Left lung (tissue), 10 donors: ENCODE measurements around the gene TRIM62. TPM values are rescaled to one million over a fixed set of nuclear protein-coding genes. Genes with fewer than 3 reads are reported as not detected.
"Not testable (repeated sequence)": the region's sequence is repeated elsewhere in the genome, so short reads cannot be mapped to it uniquely, and the experiment has no call there.

Source experiments
- ATAC-seq: fragments of 200-7000 bp; cut with Tn5 transposase; one replicate; pipeline ENCODE4 v1.9.1; 2020; ENCODE audit warnings: moderate library complexity
- DNase-seq, 4 donors: peaks; one replicate each; pipeline ENCODE4 v3.0.0-alpha.2; 2013 to 2020
- H3K27ac ChIP-seq, 2 donors: fragments of 200-600 bp; sonication (generic) in 1 of 2; one replicate each; pipeline versions ENCODE4 v1.5.0 to v1.8.0; 2020 to 2021
- H3K27me3 ChIP-seq, 2 donors: fragments of 200-600 bp; sonication (generic) in 1 of 2; one replicate each; pipeline versions ENCODE4 v1.5.0 to v1.8.0; 2020 to 2021
- H3K36me3 ChIP-seq, 2 donors: fragments of 200-600 bp; sonication (generic) in 1 of 2; one replicate each; pipeline versions ENCODE4 v1.5.0 to v1.8.0; 2020 to 2021
- H3K4me1 ChIP-seq, 2 donors: fragments of 200-600 bp; one replicate each; pipeline ENCODE4 v1.8.0; 2021
- H3K4me3 ChIP-seq, 2 donors: fragments of 200-600 bp; sonication (generic) in 1 of 2; one replicate each; pipeline versions ENCODE4 v1.5.0 to v1.8.0; 2020 to 2021; ENCODE audit warnings: mild to moderate bottlenecking in 1 of 2
- H3K9me3 ChIP-seq, 2 donors: fragments of 200-600 bp; sonication (generic) in 1 of 2; one replicate each; pipeline versions ENCODE4 v1.5.0 to v1.8.0; 2020 to 2021
- intact Hi-C, 2 donors: fragments of 100-400 bp; cut with DNase I; formaldehyde crosslinking; loops; one replicate each; pipeline versions ENCODE4 v1.11.2 to v1.14.2; 2022
- polyA plus RNA-seq, 6 donors: library from polyadenylated mRNA; unstranded; fragments of 120-200 nt; gene quantifications; one replicate each; pipeline ENCODE4 v1.2.1, GENCODE V29; 2013; ENCODE audit not compliant: insufficient read length in 6 of 6
- total RNA-seq, 2 donors: library from RNA; stranded (reverse); fragmentation: NEBNext Ultra II Directional; extraction: Animal tissue kit (Norgen Biotek cat#: 25700); gene quantifications; one replicate each; pipeline ENCODE4 v1.2.1, GENCODE V29; 2021
- TF ChIP-seq, protein P1 (sequence below), 2 donors: fragments of 200-600 bp; sonication (generic) in 1 of 2; IDR thresholded peaks; one replicate each; pipeline versions ENCODE4 v1.5.0 to v1.8.0; 2021; ENCODE audit warnings: antibody characterized with exemption in 2 of 2
- donor health status: DM: no; HTN: yes; CAD: no.
- donor health status: DM: no; HTN: no; CAD: no.

TRIM62 gene
- total and polyA plus RNA-seq, 8 donors: 4.4 to 6.4 (median 5.9) TPM

DNA sequence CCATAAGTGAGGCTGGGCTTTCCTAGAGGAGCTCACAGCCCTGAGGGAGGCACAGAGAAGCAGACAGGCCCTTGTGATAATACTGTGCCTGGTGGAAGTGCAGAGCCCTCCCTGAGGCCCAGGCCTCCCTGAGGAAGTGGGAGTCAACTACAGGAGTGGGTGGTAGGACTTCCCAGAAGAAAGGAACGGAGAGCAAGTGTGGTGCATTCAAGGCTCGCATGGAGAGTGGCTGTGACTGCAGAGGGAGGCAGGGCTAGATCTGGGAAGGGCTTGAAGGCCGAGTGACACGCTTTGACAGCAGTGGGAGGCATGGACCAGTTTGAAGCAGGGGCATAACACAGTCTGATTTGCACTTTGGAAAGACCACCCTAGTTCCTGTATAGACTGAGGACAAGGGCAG lies 63.6 kb downstream of the TRIM62 start:
- ATAC-seq (no peak), DNase-seq (no peak)
- Histone ChIP-seq H3K27ac (no peak overlapping the region), H3K27me3 (no peaks in the 10 kb centered on the region), H3K36me3 (no peaks in the 10 kb centered on the region), H3K9me3 (no peaks in the 10 kb centered on the region), H3K4me3 (no peak overlapping the region), H3K4me1 (no peaks in the 10 kb centered on the region)
- TF ChIP-seq, protein P1, sequence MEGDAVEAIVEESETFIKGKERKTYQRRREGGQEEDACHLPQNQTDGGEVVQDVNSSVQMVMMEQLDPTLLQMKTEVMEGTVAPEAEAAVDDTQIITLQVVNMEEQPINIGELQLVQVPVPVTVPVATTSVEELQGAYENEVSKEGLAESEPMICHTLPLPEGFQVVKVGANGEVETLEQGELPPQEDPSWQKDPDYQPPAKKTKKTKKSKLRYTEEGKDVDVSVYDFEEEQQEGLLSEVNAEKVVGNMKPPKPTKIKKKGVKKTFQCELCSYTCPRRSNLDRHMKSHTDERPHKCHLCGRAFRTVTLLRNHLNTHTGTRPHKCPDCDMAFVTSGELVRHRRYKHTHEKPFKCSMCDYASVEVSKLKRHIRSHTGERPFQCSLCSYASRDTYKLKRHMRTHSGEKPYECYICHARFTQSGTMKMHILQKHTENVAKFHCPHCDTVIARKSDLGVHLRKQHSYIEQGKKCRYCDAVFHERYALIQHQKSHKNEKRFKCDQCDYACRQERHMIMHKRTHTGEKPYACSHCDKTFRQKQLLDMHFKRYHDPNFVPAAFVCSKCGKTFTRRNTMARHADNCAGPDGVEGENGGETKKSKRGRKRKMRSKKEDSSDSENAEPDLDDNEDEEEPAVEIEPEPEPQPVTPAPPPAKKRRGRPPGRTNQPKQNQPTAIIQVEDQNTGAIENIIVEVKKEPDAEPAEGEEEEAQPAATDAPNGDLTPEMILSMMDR (IDR thresholded peaks at IDR 0.05): no peak
- intact Hi-C loops: no loop called here

DNA sequence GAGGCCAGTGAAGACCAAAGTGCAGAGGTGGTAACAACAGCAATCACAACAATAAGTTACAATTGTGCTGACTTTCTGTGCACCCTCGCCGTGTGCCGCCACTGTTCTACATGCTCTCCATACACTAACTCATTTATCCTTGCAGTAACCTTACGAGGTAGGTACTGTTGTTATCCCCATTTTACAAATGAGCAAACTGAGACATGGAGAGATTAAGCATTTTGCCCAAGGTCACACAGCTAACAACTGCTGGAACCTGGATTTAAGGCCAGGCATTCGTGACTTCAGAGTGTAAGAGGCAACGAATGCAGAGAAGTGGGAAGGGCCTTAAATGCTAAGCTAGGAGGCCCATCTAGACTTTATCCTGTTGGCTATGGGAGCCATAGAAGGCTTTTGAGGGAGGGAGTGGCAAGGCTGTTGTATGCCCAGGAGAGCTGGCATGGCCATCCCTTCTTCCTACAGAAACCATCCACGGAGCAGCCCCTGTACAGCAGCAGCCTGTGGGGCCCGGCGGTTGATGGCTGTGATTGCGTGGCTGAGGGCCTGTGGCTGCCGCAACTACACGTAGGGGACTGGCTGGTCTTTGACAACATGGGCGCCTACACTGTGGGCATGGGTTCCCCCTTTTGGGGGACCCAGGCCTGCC lies 64.3 kb downstream of the TRIM62 start:
- H3K27ac ChIP-seq: no peak overlapping the region
- no peak for ATAC-seq
- DNase-seq: no peak
- no peaks in the 10 kb centered on the region for H3K36me3 ChIP-seq
- TF ChIP-seq, protein P1 (IDR thresholded peaks at IDR 0.05): no peak
- H3K4me3 ChIP-seq: no peak overlapping the region
- H3K4me1 ChIP-seq: no peaks in the 10 kb centered on the region
- H3K27me3 ChIP-seq: no peaks in the 10 kb centered on the region
- H3K9me3 ChIP-seq: no peaks in the 10 kb centered on the region
- intact Hi-C loops: no loop called here

DNA sequence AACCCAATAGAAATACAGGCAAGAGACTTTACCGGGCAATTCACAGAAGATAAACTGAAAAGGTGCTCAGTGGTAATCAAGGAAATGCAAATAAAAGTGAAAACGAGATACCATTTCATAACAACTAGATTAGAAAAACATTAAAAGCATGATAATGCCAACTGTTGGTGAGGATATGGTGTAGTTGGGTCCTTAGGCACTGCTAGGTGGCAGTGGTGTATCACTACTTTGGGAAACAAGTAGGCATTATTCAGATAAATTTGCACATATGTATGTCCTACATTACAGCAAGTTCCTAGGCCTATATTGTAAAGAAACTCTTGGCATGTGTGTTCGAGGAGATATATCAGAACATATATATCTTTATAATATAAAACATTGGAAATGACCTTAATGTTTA lies 69.9 kb downstream of the TRIM62 start:
- TF ChIP-seq, protein P1 (IDR thresholded peaks at IDR 0.05): no peak
- intact Hi-C loops: no loop called here
- Histone ChIP-seq H3K27me3 (no peaks in the 10 kb centered on the region), H3K27ac (no peak overlapping the region), H3K4me3 (no peak overlapping the region), H3K36me3 (no peaks in the 10 kb centered on the region), H3K9me3 (peaks cover 0 to 8% of the 10 kb centered on the region in 2 donors), H3K4me1 (no peaks in the 10 kb centered on the region)
- DNase-seq (peak in 1 of 4 donors; percentile 28), ATAC-seq (no peak)

DNA sequence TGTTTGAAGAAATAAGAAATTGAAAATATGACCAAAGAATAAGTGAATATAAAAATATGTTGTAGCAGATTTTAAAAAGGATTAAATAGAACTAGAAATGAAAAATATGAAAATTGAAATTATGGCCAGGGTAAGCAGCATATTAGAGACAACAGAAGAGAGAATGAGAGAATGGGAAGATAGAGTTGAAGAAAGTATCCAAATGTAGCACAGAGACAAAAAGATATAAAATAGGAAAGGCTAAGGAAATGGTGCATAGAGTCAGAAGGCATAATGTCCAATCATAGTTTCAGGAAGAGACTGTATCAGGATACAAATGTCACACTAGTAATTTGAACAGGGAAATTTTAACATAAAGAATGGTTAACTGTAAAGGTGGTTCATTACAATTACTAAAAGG lies 71.4 kb downstream of the TRIM62 start:
- TF ChIP-seq, protein P1 (IDR thresholded peaks at IDR 0.05): no peak
- H3K27me3 ChIP-seq: no peaks in the 10 kb centered on the region
- no peak for DNase-seq
- H3K4me3 ChIP-seq: no peak overlapping the region
- no peaks in the 10 kb centered on the region for H3K4me1 ChIP-seq
- no peaks in the 10 kb centered on the region for H3K36me3 ChIP-seq
- no peak for ATAC-seq
- intact Hi-C loops: no loop called here
- H3K9me3 ChIP-seq: peaks cover 0 to 8% of the 10 kb centered on the region in 2 donors
- H3K27ac ChIP-seq: no peak overlapping the region

DNA sequence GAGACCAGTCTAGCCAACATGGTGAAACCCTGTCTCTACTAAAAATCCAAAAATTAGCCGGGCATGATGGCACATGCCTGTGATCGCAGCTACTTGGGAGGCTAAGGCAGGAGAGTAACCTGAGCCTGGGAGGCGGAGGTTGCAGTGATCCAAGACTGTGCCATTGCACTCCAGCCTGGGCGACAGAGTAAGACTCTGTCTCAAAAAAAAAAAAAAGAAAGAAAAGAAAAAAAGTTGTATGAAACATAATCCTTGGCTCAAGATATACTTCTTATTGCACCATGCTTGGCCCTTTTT lies 81.8 kb downstream of the TRIM62 start:
- intact Hi-C loops, H3K36me3 ChIP-seq, ATAC-seq, DNase-seq, H3K9me3 ChIP-seq, H3K27me3 ChIP-seq, H3K4me3 ChIP-seq: not testable (repeated sequence)
- Histone ChIP-seq H3K27ac (peak overlapping the region; percentile 33 to 60), H3K4me1 (peaks cover 2 to 11% of the 10 kb centered on the region in 2 donors)
